HepG2 (cell line): Measurements from ENCODE around the gene ARCN1. TPM values are rescaled to one million over a fixed set of nuclear protein-coding genes. Genes with fewer than 3 reads are reported as not detected.

ENCODE experiments used
- BORCS8-MEF2B ChIP-seq: sonication (generic); formaldehyde crosslinking; IDR thresholded peaks from 2 replicates; pipeline ENCODE4 v1.8.0; 2022; ENCODE audit warnings: mild to moderate bottlenecking, missing genetic modification reagents
- FOSL1 ChIP-seq: sonication (generic); formaldehyde crosslinking; IDR thresholded peaks from 2 replicates; pipeline ENCODE4 v1.9.0; 2021; ENCODE audit warnings: missing genetic modification reagents, borderline replicate concordance
- GPN1 ChIP-seq: sonication (generic); formaldehyde crosslinking; IDR thresholded peaks from 2 replicates; pipeline ENCODE4 v1.5.1; 2020; ENCODE audit warnings: missing genetic modification reagents, borderline replicate concordance
- HDAC2 ChIP-seq: sonication (generic); formaldehyde crosslinking; IDR thresholded peaks from 2 replicates; pipeline ENCODE4 v1.4.0; 2020; ENCODE audit warnings: missing genetic modification reagents
- IRF9 ChIP-seq: sonication (generic); formaldehyde crosslinking; IDR thresholded peaks from 2 replicates; pipeline ENCODE4 v1.8.0; 2022; ENCODE audit warnings: missing genetic modification reagents, mild to moderate bottlenecking, borderline replicate concordance
- KAT8 ChIP-seq: IDR thresholded peaks from 2 replicates; pipeline ENCODE4 v1.6.1; 2016; ENCODE audit warnings: missing genetic modification reagents, missing compliant biosample characterization
- NFKB2 ChIP-seq: sonication (generic); formaldehyde crosslinking; IDR thresholded peaks from 2 replicates; pipeline ENCODE4 v1.4.0; 2020; ENCODE audit warnings: missing genetic modification reagents, borderline replicate concordance
- TBP ChIP-seq: sonication (generic); formaldehyde crosslinking; IDR thresholded peaks from 2 replicates; pipeline ENCODE4 v1.5.0; 2020; ENCODE audit warnings: missing genetic modification reagents
- XRCC5 ChIP-seq: fragments of 200-400 bp; formaldehyde crosslinking; optimal IDR thresholded peaks from 2 replicates; pipeline ENCODE3; 2017; ENCODE audit warnings: mild to moderate bottlenecking, low read length
- ZBTB40 ChIP-seq, 2 experiments: fragments of 450-650 bp in 1 of 2; sonication (generic) in 1 of 2; formaldehyde crosslinking in 1 of 2; IDR thresholded peaks; 2 replicates each; pipeline versions ENCODE4 v1.6.1 to v1.8.0; 2016 to 2022; ENCODE audit warnings: antibody characterized with exemption in 1 of 2, mild to moderate bottlenecking in 1 of 2, missing genetic modification reagents in 1 of 2
- ZNF317 ChIP-seq: sonication (generic); formaldehyde crosslinking; IDR thresholded peaks from 2 replicates; pipeline ENCODE4 v1.5.0; 2020; ENCODE audit warnings: mild to moderate bottlenecking, missing genetic modification reagents
- ZNF547 ChIP-seq: sonication (generic); formaldehyde crosslinking; IDR thresholded peaks from 2 replicates; pipeline ENCODE4 v1.5.1; 2020; ENCODE audit warnings: mild to moderate bottlenecking, missing genetic modification reagents
- ZNF567 ChIP-seq: sonication (generic); formaldehyde crosslinking; IDR thresholded peaks from 2 replicates; pipeline ENCODE4 v1.8.1; 2023; ENCODE audit warnings: mild to moderate bottlenecking, missing genetic modification reagents, borderline replicate concordance
- ZNF761 ChIP-seq: sonication (generic); formaldehyde crosslinking; conservative IDR thresholded peaks from 2 replicates; pipeline ENCODE4 v1.4.0; 2020; ENCODE audit warnings: mild to moderate bottlenecking, missing genetic modification reagents
- ZNF766 ChIP-seq: sonication (generic); formaldehyde crosslinking; IDR thresholded peaks from 2 replicates; pipeline ENCODE4 v1.5.0; 2020; ENCODE audit warnings: missing genetic modification reagents, borderline replicate concordance
- ZNF83 ChIP-seq: sonication (generic); formaldehyde crosslinking; IDR thresholded peaks from 2 replicates; pipeline ENCODE4 v1.4.0; 2020; ENCODE audit warnings: missing genetic modification reagents, mild to moderate bottlenecking, borderline replicate concordance
- ZNF850 ChIP-seq: sonication (generic); formaldehyde crosslinking; conservative IDR thresholded peaks from 2 replicates; pipeline ENCODE4 v1.9.0; 2021; ENCODE audit warnings: mild to moderate bottlenecking, missing genetic modification reagents
- ZSCAN29 ChIP-seq: sonication (generic); formaldehyde crosslinking; conservative IDR thresholded peaks from 2 replicates; pipeline ENCODE4 v1.4.0; 2020; ENCODE audit warnings: mild to moderate bottlenecking, missing genetic modification reagents
- polyA plus RNA-seq, 8 experiments: library from polyadenylated mRNA; depleted of rRNA in 3 of 8; stranded (reverse) in 7 of 8; unstranded in 1 of 8; fragments of >200 nt; fragmentation: Illumina TruSeq in 4 of 8; extraction: Trizol in 4 of 8; gene quantifications; 2 replicates each; pipeline versions ENCODE4 v1.2.1 to v1.2.3, GENCODE V29; 2011 to 2016; ENCODE audit warnings: low read depth in 4 of 8, missing spikeins in 1 of 8, mixed read lengths in 1 of 8; ENCODE audit not compliant: insufficient read depth in 1 of 8
- total RNA-seq, 5 experiments: library from RNA; depleted of rRNA; stranded (reverse); fragments of >200 nt; fragmentation: Illumina TruSeq; extraction: Trizol; gene quantifications; 2 replicates each; pipeline ENCODE4 v1.2.3, GENCODE V29; 2016; ENCODE audit warnings: low read depth in 1 of 5

ARCN1 gene
- total and polyA plus RNA-seq, 2 of the 13 experiments (the other 11 are each of a cell fraction or from before 2014, with no cell fraction given) = 148 to 200 TPM

GRCh38 chr11:118608360-118609227 lies 36.4 kb downstream of the ARCN1 start (continued):
- TF ChIP-seq ZBTB40 (IDR thresholded peaks at IDR 0.05) (0 out of 2 replicates have a peak, but pooled peaks have one; percentile 7), ZBTB40 (CRISPR knock-in tag; IDR thresholded peaks at IDR 0.05) (no peak), ZNF850 (CRISPR knock-in tag) (no peak), HDAC2 (CRISPR knock-in tag) (no peak), BORCS8-MEF2B (no peak), XRCC5 (no peak), ZSCAN29 (no peak), ZNF83 (CRISPR knock-in tag) (no peak), ZNF766 (CRISPR knock-in tag) (no peak), GPN1 (CRISPR knock-in tag) (no peak), TBP (CRISPR knock-in tag) (no peak), ZNF761 (CRISPR knock-in tag) (no peak), ZNF567 (no peak), NFKB2 (no peak), ZNF547 (CRISPR knock-in tag) (no peak), IRF9 (no peak), ZNF317 (CRISPR knock-in tag) (no peak), KAT8 (CRISPR knock-in tag) (no peak; the same call in 1 of the 2 replicates), FOSL1 (CRISPR knock-in tag) (0 out of 2 replicates have a peak, but pooled peaks have one; percentile 34)
